ENCODE measurements around the gene GNAQ.

Gene GNAQ

DNA sequence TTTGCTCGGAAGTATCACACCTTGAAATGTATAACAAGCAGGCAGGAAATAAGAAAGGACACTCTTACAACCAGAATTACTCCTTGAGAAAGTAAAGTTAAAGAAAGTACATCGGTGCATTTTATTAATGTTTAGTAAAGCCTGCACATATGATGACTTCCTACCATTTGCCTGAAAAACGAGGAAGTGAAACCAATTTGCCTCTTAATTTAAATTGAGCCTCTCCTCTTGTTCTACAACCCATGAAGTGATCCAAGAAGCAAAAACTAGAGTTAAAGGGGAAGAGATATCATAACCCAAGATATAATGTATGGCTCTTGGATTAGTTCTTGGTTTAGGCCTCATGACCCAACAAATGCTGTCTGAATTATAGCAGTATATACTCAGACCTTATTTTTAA, 95.6 kb downstream of the GNAQ start:
- no peak for DNase-seq

DNA sequence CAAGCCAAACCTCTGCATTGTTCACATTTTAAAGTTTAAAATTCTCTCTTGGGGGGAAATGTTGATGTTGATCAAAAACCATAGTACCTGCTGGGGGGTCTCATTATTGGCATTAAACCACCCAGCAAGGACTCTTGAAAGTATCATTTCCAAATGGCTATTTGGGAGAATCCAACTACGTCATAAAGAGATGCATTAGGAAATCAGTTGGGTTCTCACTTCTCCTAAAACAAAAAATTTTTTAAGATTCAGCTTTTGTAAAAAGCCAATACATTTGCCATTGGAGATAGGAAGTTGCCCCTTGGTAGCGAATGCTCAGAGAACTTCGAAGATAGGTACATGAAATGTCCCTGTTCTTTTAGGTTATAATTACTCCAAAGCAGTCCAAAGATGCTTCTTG, 96.4 kb downstream of the GNAQ start:
- DNase-seq = no peak

DNA sequence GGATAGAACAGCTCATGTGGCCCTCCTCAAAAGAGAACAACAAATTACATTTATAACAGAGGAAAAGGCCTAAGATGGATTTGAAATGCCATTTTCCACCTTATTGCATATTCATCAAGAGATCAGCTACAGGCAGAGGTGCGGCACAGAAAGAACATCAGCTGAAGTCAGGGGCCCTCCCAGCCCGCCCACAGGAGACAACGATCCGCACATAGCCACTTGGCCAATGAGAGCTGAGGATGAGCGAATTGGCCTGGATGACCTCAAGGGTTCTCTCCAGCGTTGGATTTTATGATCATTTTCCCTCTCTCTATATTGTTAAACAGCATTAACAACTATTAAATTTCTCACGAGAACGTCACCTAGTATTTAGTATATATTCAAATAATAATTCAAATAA, 97.6 kb downstream of the GNAQ start:
- no peak for DNase-seq

DNA sequence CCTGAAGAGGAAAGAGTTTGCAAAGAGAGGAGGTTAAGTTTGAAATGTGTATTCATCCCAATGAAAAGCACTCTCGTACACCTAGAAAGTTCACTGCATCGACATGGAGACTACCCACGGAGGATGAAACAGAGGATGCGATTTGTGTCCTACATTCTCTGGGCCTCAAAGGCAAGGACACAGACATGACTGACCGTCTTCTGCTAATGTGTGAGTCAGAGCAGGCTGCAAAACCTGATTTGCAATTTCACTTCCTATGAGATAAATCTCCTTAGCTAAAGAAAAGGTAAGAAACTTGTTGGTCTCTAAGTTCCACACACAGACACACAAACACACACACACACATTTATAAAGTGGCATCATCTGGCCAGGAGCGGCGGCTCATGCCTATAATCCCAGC, 98.6 kb downstream of the GNAQ start:
- DNase-seq = no peak

DNA sequence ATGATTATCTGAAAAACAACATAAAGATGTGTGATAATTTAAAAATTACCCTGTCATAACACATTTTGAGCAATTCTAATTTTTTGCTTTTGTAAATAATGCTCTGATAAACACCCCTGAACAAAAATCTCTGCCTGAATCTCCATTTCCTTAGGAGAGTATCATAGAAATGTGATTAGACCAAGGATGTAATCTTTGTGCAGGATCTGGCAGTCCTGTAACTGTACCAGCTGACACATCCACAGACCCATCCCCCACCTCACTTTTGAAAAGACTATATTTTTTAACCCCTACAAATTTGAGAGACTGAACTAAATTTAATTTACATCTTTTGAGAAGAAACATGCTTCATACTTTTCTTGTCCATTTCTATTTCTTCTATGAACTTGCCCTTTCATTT, 101.7 kb downstream of the GNAQ start:
- DNase-seq = no peak

DNA sequence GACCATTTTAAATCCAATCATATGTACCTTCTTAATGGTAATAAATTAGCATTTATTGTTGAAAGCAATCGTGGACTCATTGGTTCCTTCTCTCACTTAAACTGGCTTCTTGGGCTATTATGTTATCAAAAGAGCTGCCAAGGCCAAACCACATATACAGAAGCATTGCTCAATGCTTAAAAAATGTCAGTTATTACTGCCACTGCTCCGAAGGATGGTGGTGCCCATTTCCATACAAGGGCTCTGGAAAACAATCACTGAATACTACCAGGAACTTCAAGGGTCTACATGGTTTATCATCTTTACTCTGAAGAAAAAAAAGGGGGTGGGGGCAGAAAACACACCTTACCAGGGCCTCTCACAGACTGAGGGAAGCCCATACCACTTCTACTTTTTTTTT, 104.3 kb downstream of the GNAQ start:
- peak; percentile 56 for DNase-seq

DNA sequence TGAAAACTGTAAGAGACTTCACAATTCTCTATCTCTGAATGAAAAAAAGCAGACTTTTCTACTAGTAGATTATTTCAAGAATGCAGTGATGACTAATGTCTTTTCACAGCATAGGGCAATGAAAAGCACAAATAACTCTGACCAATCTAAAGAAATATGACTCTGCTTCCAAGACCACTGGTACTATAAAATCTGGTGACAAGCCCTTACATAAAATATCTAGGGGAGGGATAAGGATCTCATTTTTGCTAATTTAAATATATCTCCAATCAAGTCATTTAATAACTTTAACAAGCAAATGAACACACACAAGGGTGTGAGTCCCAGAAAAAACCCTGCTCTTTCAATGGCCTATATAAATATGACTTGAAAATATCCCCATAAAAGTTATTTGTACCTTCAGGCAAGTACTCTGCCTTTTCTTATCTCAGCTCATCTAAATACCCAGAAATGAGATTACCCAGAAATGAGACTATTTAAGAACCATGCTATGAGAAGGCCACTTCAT, 105.2 kb downstream of the GNAQ start:
- peak; percentile 84 for DNase-seq

DNA sequence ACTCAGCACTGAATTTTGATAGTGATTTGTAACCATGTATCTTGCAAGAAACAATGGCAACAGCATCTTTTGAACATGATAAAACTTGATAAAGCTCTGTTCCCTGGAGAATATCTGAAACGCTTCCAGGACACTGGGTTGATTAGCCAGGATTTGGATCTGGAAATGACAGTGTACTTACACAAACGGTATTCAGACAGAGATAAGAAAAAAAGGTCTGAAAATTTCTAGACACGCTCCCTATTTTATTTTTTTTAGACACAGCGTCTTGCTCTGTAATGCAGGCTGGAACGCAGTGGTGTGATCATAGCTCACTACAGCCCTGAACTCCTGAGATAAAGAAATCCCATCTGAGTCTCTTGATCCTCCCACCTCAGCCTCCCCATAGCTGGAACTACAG, 109.0 kb downstream of the GNAQ start:
- no peak for DNase-seq

DNA sequence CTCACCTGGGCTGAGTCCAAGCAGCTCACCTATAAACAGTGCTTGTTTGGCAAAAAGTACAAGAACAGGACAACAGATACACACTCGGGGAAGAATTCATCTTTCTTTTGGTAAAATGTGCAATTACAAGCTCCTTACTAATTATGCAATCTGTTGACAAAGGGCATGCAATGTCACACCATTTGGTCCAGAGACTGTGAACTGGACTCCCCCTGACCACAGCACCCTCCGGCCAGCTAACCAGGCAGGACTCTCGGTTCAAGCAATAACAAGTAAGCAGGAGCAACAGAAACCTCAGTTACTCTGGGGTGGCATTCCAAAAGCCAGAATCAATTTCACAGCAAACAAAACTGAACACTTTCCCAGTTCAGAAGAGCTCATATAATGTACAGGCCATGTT, 113.8 kb downstream of the GNAQ start:
- DNase-seq = no peak

DNA sequence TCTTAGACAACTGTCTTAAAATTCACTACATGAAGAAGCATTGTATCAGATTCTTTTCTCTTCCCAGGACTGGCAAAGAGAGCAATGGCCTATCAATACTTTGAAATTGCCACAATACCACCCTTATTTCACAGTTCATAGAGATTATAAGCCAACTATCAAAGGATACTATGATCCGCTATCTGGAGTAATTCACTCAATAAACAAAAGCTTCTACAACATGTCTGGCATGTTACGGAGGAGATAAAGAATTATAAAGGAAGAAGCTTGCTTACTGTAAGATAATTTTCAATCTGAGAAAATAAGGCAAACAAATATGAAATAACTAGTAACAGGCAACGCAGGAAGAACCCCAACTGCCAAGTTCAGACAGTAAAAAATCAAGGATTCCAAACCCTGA, 114.8 kb downstream of the GNAQ start:
- no peak for DNase-seq

DNA sequence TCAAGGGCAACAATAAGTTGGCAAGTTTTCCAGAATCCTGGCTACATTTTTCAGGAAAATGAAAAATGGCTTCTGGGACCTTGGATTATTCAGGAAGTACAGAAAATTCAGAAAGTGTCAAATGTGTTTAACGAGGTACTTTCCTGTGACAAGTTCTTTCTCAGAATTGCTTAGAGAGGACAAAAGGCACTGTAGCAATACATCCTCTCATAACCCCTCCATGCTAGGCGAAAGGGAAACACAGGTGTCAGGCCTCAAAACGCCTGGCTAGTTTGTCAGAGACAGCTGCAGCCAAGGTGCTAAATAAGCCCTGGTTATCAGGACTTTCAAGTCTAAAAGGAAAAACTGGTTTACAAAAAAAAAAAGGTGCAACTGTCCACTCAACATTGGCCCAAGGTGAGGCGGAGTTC, 115.2 kb downstream of the GNAQ start:
- DNase-seq = no peak

DNA sequence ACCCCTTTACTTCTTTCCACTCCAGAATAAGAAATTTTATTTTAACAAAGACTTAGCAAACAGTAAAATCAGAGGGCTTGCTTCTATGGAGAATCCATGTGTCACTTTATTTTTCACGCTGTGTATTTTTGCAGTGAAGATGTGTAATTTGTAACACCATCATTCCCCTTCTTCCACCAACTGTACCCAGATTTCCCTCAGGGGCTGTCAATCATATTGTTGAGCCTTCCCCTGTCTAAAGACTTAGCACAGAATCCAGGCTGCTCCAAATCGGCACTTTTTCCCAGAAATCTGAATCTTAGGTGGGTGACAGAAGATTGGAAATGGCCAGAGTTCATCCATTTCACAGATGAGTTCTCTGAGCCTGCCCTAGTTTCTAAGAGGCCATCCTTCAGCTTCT, 115.9 kb downstream of the GNAQ start:
- DNase-seq = no peak

DNA sequence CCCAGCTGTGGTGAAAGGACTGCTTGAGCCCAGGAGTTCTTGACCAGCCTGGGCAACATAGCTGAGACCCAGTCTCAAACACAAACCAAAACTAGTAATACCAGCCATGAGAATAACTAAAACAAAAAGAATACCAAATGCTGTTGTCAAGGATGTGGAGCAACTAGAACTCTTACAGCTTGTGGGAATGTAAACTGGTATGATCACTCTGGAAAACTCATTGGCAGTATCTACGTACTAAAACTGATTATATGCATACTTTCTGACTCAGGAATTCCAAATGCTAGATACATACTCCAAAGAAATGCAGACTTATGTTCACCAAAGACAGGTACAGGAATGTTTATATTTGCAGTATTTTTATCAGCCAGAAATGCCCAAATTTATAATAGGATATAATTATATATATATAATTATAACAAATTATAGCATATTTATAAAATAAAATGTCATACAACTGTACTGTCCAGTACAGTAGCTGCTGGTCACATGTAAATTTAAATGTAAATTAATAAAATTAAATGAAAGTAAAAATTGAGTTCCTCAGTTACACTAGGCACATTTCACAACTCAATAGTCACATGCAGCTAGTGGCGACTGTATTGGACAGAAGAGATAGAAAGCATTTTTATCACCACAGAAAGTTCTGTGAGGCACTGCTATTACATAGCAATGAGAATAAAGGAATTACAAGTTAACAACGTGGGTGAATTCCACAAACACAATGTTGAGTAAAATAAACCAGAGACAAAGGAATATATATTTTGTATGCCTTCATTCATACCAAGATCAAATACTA, 118.5 kb downstream of the GNAQ start:
- peak; percentile 21 for DNase-seq

DNA sequence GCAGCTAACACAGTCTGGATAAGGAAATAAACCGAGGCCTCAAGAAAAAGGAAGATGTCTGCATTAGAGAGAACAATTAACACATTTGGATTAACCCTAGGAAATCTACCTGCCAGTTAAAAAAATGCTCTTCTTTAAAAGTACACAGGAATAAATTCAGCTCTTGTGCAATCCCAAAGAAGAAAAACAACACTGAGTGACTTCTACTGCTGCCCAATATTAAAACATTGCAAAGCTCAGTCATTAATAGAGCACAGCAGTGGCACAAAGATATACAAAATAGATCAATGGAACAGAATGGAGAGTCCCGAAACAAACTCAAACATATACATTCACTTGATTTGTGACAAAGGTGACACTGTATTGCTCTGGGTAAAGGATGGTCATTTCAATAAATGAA, 119.7 kb downstream of the GNAQ start:
- no peak for DNase-seq

DNA sequence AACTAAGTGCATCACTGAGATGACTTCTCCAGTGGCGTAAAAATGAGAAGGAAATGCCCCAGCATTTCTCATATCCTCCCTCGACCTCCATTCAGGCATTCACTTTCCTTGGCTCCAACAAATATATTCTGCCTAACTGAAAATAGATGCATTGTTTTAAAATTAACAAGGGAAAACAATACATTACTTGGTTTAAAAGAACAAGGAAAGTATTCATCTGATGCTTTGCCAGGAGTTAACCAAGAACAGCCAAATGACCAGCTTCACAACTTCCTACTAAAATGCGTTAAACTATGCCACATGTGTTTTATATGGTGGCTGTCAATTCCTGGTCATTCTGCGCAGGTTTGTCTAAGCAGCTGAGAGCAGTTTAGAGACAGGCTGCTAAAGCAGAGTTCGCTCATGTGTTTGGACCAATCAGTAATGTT, 121.4 kb downstream of the GNAQ start:
- DNase-seq = no peak

DNA sequence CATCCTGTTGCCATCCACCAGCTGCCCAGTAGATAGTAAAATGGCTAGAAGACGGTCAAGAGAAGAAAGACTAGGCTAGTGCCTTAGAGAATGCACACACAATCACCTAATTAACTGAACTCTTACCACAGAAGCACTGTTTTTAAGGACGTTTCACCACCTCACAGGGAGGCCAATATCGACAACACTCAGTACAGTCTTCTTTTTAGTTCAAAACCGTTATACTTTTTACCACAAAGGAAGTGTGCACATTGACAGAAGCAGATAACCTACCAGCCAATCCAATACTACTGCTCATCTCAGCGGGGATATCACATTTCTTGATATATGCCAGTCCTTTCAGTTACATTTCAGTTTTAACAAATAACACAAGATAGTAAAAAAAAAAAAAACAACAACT, 122.3 kb downstream of the GNAQ start:
- no peak for DNase-seq

DNA sequence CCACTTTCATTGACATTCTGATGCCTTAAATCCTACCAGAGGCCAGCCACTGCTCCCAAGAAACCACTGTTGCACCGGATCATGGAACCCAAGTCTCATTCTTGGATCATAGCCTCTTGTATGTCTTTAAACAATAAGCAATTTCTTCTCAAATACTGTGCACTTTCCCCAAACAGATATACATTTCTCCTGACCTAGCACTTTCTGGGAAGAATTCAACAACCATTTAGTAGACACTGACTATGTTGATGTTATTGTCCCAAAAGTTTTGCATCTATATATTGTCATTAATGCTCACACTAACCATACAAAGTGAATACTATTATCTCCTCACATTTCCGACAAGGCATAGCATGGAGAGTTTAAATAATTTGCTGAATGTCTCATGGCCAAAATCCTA, 123.3 kb downstream of the GNAQ start:
- no peak for DNase-seq

DNA sequence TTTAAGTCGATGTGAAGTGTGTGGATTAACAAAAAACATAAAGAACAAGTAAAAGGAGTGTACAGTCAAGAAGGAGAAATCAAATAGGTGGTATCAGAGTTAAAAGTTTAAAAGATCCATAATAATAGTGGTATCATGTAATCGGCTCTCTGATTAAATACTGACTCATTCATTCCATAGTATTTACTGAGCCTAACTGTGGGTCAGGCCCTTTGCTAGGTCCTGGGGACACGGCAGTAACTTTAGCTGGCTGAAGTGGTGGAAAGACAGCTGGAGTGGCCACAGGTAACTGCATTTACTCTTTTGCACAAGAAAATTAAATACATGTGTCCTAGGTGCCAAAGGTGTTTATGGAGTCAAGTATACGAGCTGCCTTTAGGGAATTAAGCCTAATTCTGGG, 124.0 kb downstream of the GNAQ start:
- no peak for DNase-seq

DNA sequence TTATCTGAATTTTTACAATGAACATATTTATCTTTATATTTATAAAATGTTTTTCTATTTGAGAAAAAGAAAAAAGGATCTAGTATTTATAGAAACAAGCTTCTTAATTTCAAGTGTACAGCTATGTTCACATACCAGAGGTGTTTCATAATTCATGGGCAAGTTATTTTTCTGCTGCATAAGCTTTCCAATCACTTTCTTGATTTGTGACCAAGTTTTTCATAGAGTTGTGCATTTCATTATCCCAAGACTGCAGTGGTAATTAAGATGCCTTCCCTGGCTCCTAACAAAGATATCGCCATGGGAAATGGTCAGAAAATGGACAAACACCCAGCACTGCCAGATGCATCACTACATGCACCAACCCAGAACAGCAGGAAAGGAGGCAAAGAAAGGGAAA, 124.6 kb downstream of the GNAQ start:
- no peak for DNase-seq

DNA sequence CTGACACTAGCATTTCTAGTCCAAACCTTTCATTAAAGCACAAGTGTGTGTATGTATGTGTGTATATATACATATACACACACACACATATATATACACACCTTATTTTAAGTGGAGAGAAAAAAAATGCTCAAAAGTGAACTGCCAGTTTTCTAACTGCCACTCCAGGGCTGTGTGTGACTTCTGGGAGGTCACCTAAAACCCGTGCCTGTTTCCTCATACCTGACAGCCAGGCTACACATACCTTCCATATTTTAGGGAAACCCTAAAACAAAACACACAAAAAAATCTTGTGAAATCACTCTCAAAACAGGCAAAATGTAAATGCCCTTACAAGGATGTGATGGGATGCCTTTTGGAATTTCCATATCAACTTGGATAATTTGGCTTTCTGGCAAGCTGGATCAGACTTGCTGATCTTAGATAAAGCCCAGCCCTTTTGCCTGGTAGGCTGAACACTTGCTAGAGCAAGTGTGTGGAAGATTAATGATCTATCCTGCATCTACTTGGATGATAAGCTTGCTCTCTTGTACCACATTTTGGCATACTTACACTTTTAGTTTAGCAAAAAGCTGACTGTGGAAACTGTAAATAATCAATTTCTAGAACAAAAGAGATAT, 127.8 kb downstream of the GNAQ start:
- peak; percentile 37 for DNase-seq

DNA sequence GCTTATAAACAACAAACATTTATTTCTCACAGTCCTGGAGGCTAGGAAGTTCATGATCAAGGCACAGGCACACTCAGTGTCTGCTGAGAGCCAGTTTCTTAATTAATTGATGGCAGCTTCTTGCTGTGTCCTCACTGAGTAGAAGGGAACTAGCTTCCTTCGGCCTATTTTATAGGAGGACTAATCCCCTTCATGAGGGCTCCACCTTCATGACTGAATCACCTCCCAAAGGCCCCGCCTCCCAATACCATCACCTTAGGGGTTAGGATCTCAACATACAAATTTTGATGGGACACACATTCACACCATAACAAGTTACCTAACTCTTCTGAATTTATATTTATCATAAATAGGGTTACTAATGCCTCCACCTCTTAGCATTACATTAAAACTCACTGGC, 129.8 kb downstream of the GNAQ start:
- no peak for DNase-seq

DNA sequence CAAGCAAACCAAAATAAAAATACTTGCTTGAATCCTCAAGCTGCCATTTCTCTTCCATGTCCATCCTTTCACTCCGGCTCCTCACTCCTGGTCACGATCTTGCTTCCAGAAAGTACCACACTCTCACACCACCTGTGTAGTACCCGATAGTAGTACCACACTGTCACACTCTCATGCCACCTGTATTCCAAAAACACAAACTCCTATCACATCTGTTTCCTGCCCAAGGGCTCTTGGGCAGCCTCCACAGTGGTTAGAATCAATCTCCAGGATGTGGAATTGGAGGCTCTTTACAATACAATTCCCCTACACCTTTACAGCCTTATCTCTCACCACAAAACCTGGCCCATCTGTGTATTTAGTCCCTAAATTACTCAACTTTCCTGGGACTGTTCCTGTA, 130.6 kb downstream of the GNAQ start:
- DNase-seq = no peak

DNA sequence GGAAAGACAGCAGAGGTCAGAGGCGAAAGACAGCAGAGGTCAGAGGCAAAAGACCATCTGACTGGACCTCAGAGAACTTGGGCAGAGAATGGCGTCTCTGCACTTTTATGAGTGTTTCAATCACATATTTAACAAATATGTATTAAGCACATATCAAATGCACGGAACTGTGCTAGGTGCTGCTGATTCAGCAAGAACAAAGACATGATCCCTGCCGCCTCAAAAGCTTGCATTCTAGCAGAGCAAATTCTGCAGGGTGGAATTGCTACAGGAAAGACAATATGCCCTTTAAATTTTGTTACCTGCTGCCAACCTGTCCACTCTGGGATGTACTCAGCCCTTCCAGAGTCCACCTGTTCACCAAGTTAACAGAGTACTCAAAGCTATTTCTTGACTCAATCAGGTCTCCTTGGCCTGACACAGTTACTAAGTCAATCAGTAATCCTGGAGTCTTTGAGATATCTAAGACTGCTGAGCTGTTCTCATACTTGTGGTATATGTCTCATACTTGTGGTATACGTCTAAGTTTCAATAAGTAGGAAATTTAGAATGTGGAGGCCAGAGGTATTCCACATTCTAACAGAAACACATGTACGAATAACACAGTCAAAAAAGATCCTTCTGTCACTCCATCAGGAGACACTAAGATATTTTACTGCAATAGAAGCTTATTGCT, 131.8 kb downstream of the GNAQ start:
- DNase-seq = peak; percentile 86

DNA sequence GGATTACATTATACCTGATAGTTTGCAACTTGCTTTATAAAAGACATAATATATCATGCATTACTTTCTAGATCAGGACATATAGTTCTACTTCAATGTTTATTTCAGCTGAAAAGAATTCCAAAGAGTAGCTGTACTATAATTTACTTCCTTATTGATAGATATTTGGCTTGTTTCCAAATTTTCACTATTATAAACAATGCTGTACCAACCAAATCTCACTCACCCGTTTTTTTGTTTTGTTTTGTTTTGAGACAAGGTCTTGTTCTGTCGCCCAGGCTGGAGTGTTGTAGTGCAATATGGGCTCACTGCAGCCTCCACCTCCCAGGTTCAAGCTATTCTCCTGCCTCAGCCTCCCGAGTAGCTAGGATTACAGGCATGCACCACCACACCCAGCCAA, 132.7 kb downstream of the GNAQ start:
- DNase-seq = no peak
